HUES48 (cell line): Measurements from ENCODE around the gene CTSA.

ENCODE experiments used
- H3K27ac ChIP-seq: one replicate; pipeline ENCODE4 v1.7.0; 2013; ENCODE audit warnings: low read depth, low read length, inconsistent platforms
- H3K27me3 ChIP-seq: 2 replicates; pipeline ENCODE4 v1.6.1; 2013; ENCODE audit warnings: mild to moderate bottlenecking, low read length; ENCODE audit not compliant: control insufficient read depth, insufficient read depth
- H3K36me3 ChIP-seq: 2 replicates; pipeline ENCODE4 v1.6.1; 2013; ENCODE audit warnings: low read length; ENCODE audit not compliant: control insufficient read depth, insufficient read depth
- H3K4me1 ChIP-seq: 2 replicates; pipeline ENCODE4 v1.6.1; 2013; ENCODE audit warnings: mild to moderate bottlenecking, low read length; ENCODE audit not compliant: control insufficient read depth, insufficient read depth
- H3K4me3 ChIP-seq: 2 replicates; pipeline ENCODE4 v1.5.1; 2013; ENCODE audit warnings: mild to moderate bottlenecking, low read depth, low read length
- H3K9ac ChIP-seq: 2 replicates; pipeline ENCODE4 v1.6.1; 2013; ENCODE audit warnings: mild to moderate bottlenecking, low read depth, low read length, moderate library complexity
- H3K9me3 ChIP-seq: 2 replicates; pipeline ENCODE4 v1.6.1; 2013; ENCODE audit warnings: low read length; ENCODE audit not compliant: control insufficient read depth, insufficient read depth

CTSA gene

DNA sequence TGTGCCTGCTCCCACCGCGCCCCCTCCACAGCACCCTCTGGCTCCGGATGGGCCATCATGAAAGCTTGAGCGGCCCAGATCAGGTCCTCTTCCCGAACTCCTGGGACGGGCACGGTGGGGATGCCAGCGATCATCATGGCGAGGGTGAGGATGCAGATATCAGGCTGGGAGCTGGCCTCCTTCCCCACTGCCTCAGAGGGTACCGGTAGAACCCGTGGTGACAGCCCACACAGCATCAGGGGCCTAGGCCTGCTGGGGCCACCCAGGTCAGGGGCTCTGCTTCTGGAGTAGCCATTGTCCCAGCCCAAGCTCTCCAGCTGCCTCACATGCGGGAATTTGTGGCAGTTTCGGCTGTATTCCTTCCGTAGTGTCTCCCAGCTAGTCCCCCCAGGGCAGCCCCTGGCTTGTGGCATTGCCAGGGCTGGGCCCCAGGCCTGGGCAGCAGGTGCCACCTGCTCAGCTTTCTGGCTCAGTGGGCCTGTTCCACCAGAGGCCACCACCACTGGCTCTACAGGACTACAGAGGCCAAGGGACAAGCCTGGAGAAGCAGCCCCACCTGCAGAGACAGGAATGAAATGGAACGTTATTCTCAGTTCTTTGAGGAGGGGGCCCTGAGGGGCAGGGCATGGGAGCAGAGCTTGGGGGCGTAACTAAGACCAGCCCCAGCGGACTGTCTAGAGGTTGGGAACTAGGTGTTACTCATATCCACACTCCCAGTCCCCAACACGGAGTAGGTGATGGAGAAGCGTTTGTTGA is 4.4 kb upstream of the CTSA start:
- H3K36me3 ChIP-seq, result peaks cover 41% of the 10 kb centered on the region
- no peaks in the 10 kb centered on the region for H3K9me3 ChIP-seq
- H3K27ac ChIP-seq, result no peak overlapping the region
- no peak overlapping the region for H3K9ac ChIP-seq
- no peaks in the 10 kb centered on the region for H3K27me3 ChIP-seq
- H3K4me1 ChIP-seq, result 0 out of 2 replicates have a peak, but pooled peaks cover under 1% of the 10 kb centered on the region
- no peak overlapping the region for H3K4me3 ChIP-seq

DNA sequence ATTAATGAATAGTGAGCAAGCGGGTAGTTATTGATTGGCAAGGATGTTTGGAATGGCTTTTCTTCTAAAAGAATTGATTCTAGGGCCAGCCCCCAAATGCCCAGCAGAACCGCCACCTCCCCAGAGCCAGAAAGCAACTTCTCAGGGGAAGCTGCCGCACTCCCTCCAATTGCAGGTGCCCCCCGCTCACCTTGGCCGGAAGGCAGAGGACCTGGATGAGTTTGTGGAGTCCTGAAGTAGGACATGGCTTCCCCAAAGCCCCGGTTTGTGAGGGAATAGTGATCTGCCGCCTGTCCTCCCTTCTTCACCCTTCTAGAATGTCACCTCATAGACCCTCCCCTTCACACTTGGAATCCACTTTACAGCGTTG is 3.8 kb upstream of the CTSA start, which contains the start of gene SPATA25:
TSS of gene SPATA25 (minus strand) at position 277 of the 370 bp plus-strand sequence. CDS start at position 245, 32 bp downstream.
- H3K4me1 ChIP-seq, result 0 out of 2 replicates have a peak, but pooled peaks cover 5% of the 10 kb centered on the region
- H3K36me3 ChIP-seq, result peaks cover 41% of the 10 kb centered on the region
- no peaks in the 10 kb centered on the region for H3K27me3 ChIP-seq
- no peak within 1 kb of the TSS for H3K27ac ChIP-seq
- no peak within 1 kb of the TSS for H3K9ac ChIP-seq
- H3K9me3 ChIP-seq, result no peaks in the 10 kb centered on the region
- H3K4me3 ChIP-seq, result no peak within 1 kb of the TSS

DNA sequence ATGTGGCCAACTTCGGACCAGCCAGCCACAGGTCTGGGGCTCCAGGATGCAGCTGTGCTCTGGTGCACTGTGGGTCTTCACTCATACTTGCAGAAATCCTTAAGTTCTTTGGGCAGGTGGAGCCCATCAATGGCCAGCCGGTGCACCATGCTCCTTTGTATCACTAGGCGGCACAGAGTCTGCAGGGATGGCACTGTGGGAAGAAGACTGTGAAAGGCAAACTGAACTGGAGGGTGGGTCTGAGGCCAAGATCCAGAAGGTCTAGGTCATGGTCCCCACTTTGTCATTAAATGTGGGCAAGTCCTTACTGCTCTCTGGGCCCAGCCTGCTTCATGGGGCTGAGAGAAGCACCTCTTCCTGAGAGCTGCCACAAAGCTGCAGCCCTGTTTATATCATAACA is 2.5 kb upstream of the CTSA start:
- Histone ChIP-seq H3K36me3 (peaks cover 38% of the 10 kb centered on the region), H3K27ac (no peak overlapping the region), H3K9ac (no peak overlapping the region), H3K9me3 (no peaks in the 10 kb centered on the region), H3K27me3 (no peaks in the 10 kb centered on the region), H3K4me3 (no peak overlapping the region), H3K4me1 (0 out of 2 replicates have a peak, but pooled peaks cover 5% of the 10 kb centered on the region)

DNA sequence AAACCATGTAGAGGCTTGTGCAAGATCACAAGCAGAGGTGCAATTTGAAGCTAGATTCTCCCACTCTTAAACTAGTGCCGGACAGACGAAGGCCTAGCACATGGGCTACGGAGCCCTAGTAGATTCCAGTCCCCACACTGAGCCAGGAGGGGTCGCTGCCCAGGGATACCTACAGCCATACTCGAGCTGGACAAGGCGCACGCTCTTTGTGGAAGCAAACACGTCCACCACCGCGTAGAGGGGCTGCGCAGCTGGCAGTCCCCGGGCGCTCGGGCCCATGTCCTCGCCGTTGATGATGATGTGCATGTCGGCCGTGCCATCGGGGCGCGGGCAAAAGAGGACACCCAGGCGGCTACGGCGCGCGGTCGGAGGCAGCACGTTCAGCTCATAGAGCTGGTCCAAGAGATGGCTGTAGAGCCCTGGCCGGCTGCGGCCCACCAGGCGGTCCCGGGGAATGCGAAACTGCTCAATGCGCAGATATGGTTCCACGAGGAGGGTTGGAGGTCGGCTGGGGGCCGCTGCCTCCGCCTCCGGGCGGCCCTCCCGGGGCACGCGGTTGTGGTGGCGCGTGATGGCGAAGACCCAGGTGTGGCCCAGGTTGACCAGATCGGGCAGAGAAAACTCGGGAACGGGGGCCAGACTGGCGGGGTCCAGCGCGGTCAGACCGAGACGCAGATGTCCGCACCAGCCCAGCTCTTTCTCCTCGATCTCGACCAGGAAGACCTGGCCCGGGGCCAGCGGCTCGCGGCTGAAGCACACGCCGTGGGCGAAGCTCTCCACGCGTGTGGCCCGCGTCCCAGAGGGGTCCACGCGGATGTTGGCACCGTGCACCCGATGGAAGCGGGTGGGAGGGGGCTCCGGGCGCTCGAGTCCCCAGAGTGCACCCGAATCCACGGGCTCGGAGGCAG is 804 bp upstream of the CTSA start:
- Histone ChIP-seq H3K9ac (peak overlapping the region; percentile 60; the same call in 1 of the 2 replicates), H3K4me3 (peak overlapping the region; percentile 80), H3K27me3 (no peaks in the 10 kb centered on the region), H3K27ac (peak overlapping the region; percentile 69), H3K9me3 (no peaks in the 10 kb centered on the region), H3K36me3 (peaks cover 44% of the 10 kb centered on the region), H3K4me1 (0 out of 2 replicates have a peak, but pooled peaks cover 5% of the 10 kb centered on the region)

DNA sequence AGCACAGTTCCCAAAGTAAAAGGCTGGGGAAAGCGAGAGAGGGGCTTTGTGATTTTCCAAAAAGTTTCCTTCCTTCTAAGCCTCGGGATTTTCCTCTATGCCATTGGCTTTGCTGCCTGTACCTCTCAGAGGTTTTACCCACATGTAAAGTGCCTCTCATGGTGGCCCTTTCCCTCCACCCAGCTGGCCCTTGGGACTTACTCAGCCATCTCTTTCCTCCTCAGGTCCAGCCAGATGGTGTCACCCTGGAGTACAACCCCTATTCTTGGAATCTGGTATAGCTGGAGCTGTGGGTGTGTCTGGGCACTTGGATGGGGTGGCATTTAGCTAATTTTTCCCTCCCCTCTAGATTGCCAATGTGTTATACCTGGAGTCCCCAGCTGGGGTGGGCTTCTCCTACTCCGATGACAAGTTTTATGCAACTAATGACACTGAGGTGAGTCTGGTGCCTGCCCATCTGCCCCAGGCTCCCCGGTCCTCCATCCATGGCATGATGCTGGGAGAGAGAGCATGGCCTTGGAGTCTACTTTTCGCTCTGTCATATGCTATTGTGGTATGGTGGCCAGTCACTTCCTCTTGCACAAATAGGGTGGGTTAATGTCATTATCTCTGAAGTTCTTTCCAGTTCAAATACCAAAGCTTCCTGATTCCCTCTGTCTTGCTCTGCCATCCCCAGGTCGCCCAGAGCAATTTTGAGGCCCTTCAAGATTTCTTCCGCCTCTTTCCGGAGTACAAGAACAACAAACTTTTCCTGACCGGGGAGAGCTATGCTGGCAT is 1.1 kb downstream of the CTSA start:
- H3K9ac ChIP-seq, result peak overlapping the region; percentile 60; the same call in 1 of the 2 replicates
- H3K9me3 ChIP-seq, result no peaks in the 10 kb centered on the region
- H3K27ac ChIP-seq, result no peak overlapping the region
- 0 out of 2 replicates have a peak, but pooled peaks cover 5% of the 10 kb centered on the region for H3K4me1 ChIP-seq
- peaks cover 57% of the 10 kb centered on the region for H3K36me3 ChIP-seq
- no peaks in the 10 kb centered on the region for H3K27me3 ChIP-seq
- H3K4me3 ChIP-seq, result peak overlapping the region; percentile 80

DNA sequence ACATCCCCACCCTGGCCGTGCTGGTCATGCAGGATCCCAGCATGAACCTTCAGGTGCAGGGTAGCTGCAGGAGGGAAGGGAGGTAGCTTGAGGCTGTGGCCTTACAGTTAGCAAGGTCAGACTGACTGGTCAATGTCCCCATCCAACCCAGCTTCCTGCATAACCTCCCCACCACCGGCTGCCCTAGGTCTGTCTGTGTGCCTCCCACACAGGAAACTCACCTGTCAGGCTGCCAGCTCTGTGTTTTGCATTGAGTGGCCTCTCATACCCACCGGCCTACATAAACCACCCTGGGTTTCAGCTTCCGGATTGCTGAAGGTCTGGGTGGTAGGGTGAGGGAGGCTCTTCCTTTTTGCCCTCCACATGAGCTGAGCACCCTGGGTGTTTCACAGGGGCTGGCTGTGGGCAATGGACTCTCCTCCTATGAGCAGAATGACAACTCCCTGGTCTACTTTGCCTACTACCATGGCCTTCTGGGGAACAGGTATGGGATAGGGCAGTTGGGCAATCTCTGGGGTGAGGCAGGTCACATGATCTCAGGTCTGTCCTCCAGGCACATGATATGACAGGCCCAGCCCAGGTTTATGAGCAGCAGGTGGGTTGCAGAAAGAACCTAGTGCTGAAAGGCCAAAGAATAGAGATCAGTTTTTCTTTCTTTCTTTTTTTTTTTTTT is 1.8 kb downstream of the CTSA start:
- Histone ChIP-seq H3K4me3 (no peak overlapping the region), H3K36me3 (peaks cover 60% of the 10 kb centered on the region), H3K27ac (no peak overlapping the region), H3K4me1 (0 out of 2 replicates have a peak, but pooled peaks cover 5% of the 10 kb centered on the region), H3K9ac (no peak overlapping the region), H3K27me3 (no peaks in the 10 kb centered on the region), H3K9me3 (no peaks in the 10 kb centered on the region)

DNA sequence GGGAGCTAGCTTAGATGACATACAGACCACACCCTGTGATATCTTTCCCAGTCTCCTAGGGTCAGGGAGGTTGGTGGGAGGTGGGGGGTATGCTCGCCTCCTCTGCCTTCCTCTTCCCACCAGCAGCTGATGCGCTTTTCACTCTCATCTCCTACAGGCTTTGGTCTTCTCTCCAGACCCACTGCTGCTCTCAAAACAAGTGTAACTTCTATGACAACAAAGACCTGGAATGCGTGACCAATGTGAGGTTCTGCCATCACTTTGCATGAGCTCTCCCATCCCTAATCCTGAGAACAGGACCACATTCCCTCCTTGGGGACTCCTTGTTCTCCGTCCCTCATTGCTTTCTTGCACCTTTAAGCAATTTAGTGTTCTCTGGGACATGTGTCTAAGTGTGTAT is 2.7 kb downstream of the CTSA start:
- no peaks in the 10 kb centered on the region for H3K27me3 ChIP-seq
- H3K27ac ChIP-seq, result no peak overlapping the region
- no peak overlapping the region for H3K4me3 ChIP-seq
- H3K9me3 ChIP-seq, result no peaks in the 10 kb centered on the region
- no peak overlapping the region for H3K9ac ChIP-seq
- 0 out of 2 replicates have a peak, but pooled peaks cover 5% of the 10 kb centered on the region for H3K4me1 ChIP-seq
- peaks cover 63% of the 10 kb centered on the region for H3K36me3 ChIP-seq

DNA sequence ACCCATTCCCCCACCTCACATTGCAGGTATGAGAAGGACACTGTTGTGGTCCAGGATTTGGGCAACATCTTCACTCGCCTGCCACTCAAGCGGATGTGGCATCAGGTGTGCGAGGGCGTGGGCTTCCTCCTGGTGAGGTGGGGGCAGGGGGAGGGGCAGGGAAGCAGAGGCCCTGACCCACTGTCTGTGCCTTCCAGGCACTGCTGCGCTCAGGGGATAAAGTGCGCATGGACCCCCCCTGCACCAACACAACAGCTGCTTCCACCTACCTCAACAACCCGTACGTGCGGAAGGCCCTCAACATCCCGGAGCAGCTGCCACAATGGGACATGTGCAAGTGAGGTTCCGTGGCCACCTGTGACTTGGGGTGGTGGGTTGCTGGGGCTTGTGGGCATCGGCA is 3.7 kb downstream of the CTSA start:
- Histone ChIP-seq H3K9ac (no peak overlapping the region), H3K27me3 (no peaks in the 10 kb centered on the region), H3K9me3 (no peaks in the 10 kb centered on the region), H3K27ac (no peak overlapping the region), H3K4me1 (0 out of 2 replicates have a peak, but pooled peaks cover 5% of the 10 kb centered on the region), H3K36me3 (peaks cover 69% of the 10 kb centered on the region), H3K4me3 (no peak overlapping the region)

DNA sequence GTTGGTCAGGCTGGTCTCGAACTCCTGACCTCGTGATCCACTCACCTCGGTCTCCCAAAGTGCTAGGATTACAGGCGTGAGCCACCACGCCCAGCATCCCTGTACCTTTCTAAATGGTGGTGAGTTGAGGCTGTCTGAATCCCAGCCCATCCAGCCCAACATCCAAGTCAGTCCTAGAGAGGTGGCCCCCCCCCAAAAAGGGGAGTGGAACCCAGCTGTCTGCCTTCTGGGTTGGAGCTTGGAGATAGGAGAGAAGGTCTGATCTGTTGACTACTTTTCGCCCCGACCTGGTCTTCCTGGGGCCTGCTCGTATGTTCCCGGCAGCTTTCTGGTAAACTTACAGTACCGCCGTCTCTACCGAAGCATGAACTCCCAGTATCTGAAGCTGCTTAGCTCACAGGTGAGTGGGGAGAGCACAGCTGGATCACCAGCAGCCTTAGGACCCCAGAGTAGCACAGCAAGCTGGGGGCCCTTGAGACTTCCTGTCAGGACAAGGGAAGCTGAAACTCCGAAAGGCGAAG is 5.6 kb downstream of the CTSA start:
- Histone ChIP-seq H3K9ac (no peak overlapping the region), H3K27ac (no peak overlapping the region), H3K9me3 (no peaks in the 10 kb centered on the region), H3K36me3 (peaks cover 86% of the 10 kb centered on the region), H3K4me3 (no peak overlapping the region), H3K27me3 (no peaks in the 10 kb centered on the region), H3K4me1 (0 out of 2 replicates have a peak, but pooled peaks cover 5% of the 10 kb centered on the region)

DNA sequence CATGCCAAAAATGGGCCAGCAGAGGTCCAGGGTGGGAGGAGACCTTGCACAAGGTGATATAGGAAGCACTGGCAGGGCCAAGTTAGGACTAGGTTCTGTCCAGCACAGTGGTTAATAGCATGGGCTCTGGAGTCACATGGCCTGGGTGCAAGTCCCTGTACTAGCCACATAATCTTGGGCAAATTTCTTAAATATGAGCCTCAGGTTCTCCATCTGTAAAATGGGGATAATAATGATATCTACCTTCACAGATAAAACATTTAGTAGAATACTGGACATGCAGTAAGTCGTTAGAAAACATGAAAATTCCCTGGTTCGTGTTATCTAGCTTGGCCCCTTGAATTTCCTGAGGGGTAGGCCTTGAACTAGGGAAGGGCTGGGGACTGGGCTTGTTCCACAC is 6.2 kb downstream of the CTSA start:
- H3K4me1 ChIP-seq, result no peaks in the 10 kb centered on the region
- peaks cover 90% of the 10 kb centered on the region for H3K36me3 ChIP-seq
- no peak overlapping the region for H3K9ac ChIP-seq
- no peaks in the 10 kb centered on the region for H3K27me3 ChIP-seq
- H3K4me3 ChIP-seq, result no peak overlapping the region
- H3K9me3 ChIP-seq, result no peaks in the 10 kb centered on the region
- H3K27ac ChIP-seq, result no peak overlapping the region
